IMR-90 (cell line): ENCODE results near the gene MYOM1. TPM values are rescaled to one million over a fixed set of nuclear protein-coding genes. Genes with fewer than 3 reads are reported as not detected.

Experiments
- ATAC-seq: fragments of 200-7000 bp; cut with Tn5 transposase; 2 replicates; pipeline ENCODE4 v1.9.1; 2020; ENCODE audit warnings: low read depth, mild to moderate bottlenecking, moderate library complexity
- BruUV-seq: library from RNA; stranded (reverse); fragments of 400-500 nt; replicated peaks from 2 replicates; lab custom pipeline; 2021; lab: Mats Ljungman, UMichigan
- CTCF ChIA-PET: fragments of 300-600 bp; formaldehyde crosslinking; extraction: SDS; loops from one replicate; lab custom pipeline; 2021; ENCODE audit warnings: antibody characterized with exemption; lab: Yijun Ruan, JAX
- POLR2A ChIA-PET: fragments of 300-600 bp; sonication (Branson Sonifier 250); formaldehyde crosslinking; loops from one replicate; lab custom pipeline; 2022; ENCODE audit warnings: antibody characterized with exemption; ENCODE audit not compliant: unreplicated experiment; lab: Charles Lee
- DNase-seq: peaks from one replicate; pipeline ENCODE4 v3.0.0; 2013
- H2AFZ ChIP-seq: replicated peaks from 2 replicates; pipeline ENCODE3; 2013; ENCODE audit warnings: low read length, mild to moderate bottlenecking; ENCODE audit not compliant: poor library complexity
- H2AK5ac ChIP-seq: 2 replicates; pipeline ENCODE4 v1.6.1; 2013; ENCODE audit warnings: low read depth, low read length, inconsistent platforms
- H2AK9ac ChIP-seq: replicated peaks from 2 replicates; pipeline ENCODE3; 2013; ENCODE audit warnings: mild to moderate bottlenecking, low read depth, low read length, moderate library complexity; ENCODE audit not compliant: poor library complexity
- H2BK120ac ChIP-seq: 2 replicates; pipeline ENCODE4 v1.6.1; 2013; ENCODE audit warnings: low read depth, low read length, inconsistent platforms
- H2BK15ac ChIP-seq: 3 replicates; pipeline ENCODE4 v1.6.1; 2013; ENCODE audit warnings: low read depth, low read length, inconsistent platforms
- H2BK20ac ChIP-seq: 2 replicates; pipeline ENCODE4 v1.6.1; 2013; ENCODE audit warnings: low read depth, mild to moderate bottlenecking, inconsistent platforms, low read length, moderate library complexity
- H2BK5ac ChIP-seq: 2 replicates; pipeline ENCODE4 v1.6.1; 2013; ENCODE audit warnings: mild to moderate bottlenecking, low read depth, low read length, inconsistent platforms; ENCODE audit not compliant: poor library complexity, severe bottlenecking
- H3K14ac ChIP-seq: replicated peaks from 2 replicates; pipeline ENCODE4 v1.6.1; 2013; ENCODE audit warnings: low read depth, low read length, inconsistent platforms
- H3K18ac ChIP-seq: 2 replicates; pipeline ENCODE4 v1.6.1; 2013; ENCODE audit warnings: low read depth, low read length, control low read depth
- H3K23ac ChIP-seq: 2 replicates; pipeline ENCODE4 v1.6.1; 2013; ENCODE audit warnings: low read depth, low read length, inconsistent platforms
- H3K27ac ChIP-seq: 2 replicates; pipeline ENCODE4 v1.5.1; 2013; ENCODE audit warnings: mild to moderate bottlenecking, control low read depth, low read length; ENCODE audit not compliant: insufficient read depth
- H3K27me3 ChIP-seq: 2 replicates; pipeline ENCODE4 v1.6.1; 2013; ENCODE audit warnings: low read length; ENCODE audit not compliant: control insufficient read depth, insufficient read depth
- H3K36me3 ChIP-seq: 2 replicates; pipeline ENCODE4 v1.6.1; 2013; ENCODE audit warnings: low read length, mixed read lengths; ENCODE audit not compliant: control insufficient read depth, insufficient read depth
- H3K4ac ChIP-seq: 2 replicates; pipeline ENCODE4 v1.6.1; 2013; ENCODE audit warnings: low read depth, low read length, inconsistent platforms
- H3K4me1 ChIP-seq: 2 replicates; pipeline ENCODE4 v1.6.1; 2013; ENCODE audit warnings: low read length, mixed read lengths; ENCODE audit not compliant: control insufficient read depth, insufficient read depth
- H3K4me2 ChIP-seq: 2 replicates; pipeline ENCODE4 v1.6.1; 2013; ENCODE audit warnings: low read depth, mild to moderate bottlenecking, control low read depth, low read length, moderate library complexity
- H3K4me3 ChIP-seq: 2 replicates; pipeline ENCODE4 v1.5.1; 2013; ENCODE audit warnings: low read depth, mild to moderate bottlenecking, control low read depth, low read length, moderate library complexity; ENCODE audit not compliant: insufficient read depth
- H3K56ac ChIP-seq: 2 replicates; pipeline ENCODE4 v1.6.1; 2013; ENCODE audit warnings: low read length, inconsistent platforms; ENCODE audit not compliant: insufficient read depth; ENCODE audit errors: extremely low read depth
- H3K79me1 ChIP-seq, 2 experiments: 2 replicates each; pipeline ENCODE4 v1.6.1; 2013; ENCODE audit warnings: low read length in 2 of 2, inconsistent platforms in 1 of 2, low read depth in 1 of 2
- H3K9ac ChIP-seq: 2 replicates; pipeline ENCODE4 v1.6.1; 2013; ENCODE audit warnings: low read depth, low read length, control low read depth
- H3K9me1 ChIP-seq: 2 replicates; pipeline ENCODE4 v1.6.1; 2013; ENCODE audit warnings: low read length, inconsistent platforms; ENCODE audit not compliant: insufficient read depth
- H3K9me3 ChIP-seq: 2 replicates; pipeline ENCODE4 v1.6.1; 2013; ENCODE audit warnings: low read length; ENCODE audit not compliant: control insufficient read depth, insufficient read depth
- H4K20me1 ChIP-seq: 2 replicates; pipeline ENCODE4 v1.6.1; 2013; ENCODE audit warnings: low read length, inconsistent platforms; ENCODE audit not compliant: insufficient read depth
- H4K5ac ChIP-seq: 2 replicates; pipeline ENCODE4 v1.6.1; 2013; ENCODE audit warnings: mild to moderate bottlenecking, low read depth, low read length, control low read depth
- H4K8ac ChIP-seq, 2 experiments: 2 replicates each; pipeline ENCODE4 v1.6.1; 2013; ENCODE audit warnings: low read depth in 2 of 2, low read length in 2 of 2, control low read depth in 1 of 2, inconsistent platforms in 1 of 2
- H4K91ac ChIP-seq: 2 replicates; pipeline ENCODE4 v1.6.1; 2013; ENCODE audit warnings: low read depth, low read length, inconsistent platforms; ENCODE audit not compliant: insufficient read depth
- NFE2L2 ChIP-seq: fragments of 150-350 bp; IDR thresholded peaks from 2 replicates; pipeline ENCODE4 v1.6.1; 2016; ENCODE audit warnings: low read depth, mild to moderate bottlenecking, low read length
- WGBS, 2 experiments: methylation state at CpG; one replicate each; pipeline versions ENCODE4 v1.1.5 to v1.1.7; 2013; ENCODE audit warnings: missing lambda C conversion rate in 2 of 2; ENCODE audit not compliant: insufficient read length in 1 of 2; ENCODE audit errors: extremely low coverage in 2 of 2; 5-methylcytosine and 5-hydroxymethylcytosine counted together
- dilution Hi-C: fragments of 300-500 bp; cut with HindIII; formaldehyde crosslinking; loops from one replicate; pipeline ENCODE4 v1.14.3; 2018; ENCODE audit warnings: low sequenced_read_pairs; ENCODE audit not compliant: unreplicated experiment
- in situ Hi-C: fragments of 300-500 bp; cut with MboI; formaldehyde crosslinking; loops from 3 replicates; pipeline ENCODE4 v1.14.3; 2019; ENCODE audit warnings: low sequenced_read_pairs, inconsistent platforms, mixed read lengths
- intact Hi-C: fragments of 100-400 bp; cut with micrococcal nuclease; formaldehyde crosslinking; loops from 2 replicates; pipeline ENCODE4 v1.10.0; 2022
- polyA plus RNA-seq, 3 experiments: library from polyadenylated mRNA; depleted of rRNA; stranded (reverse); fragments of >200 nt; gene quantifications; 2 replicates each; pipeline ENCODE4 v1.2.3, GENCODE V29; 2012; ENCODE audit warnings: low replicate concordance in 1 of 3
- total RNA-seq: library from RNA; depleted of rRNA; stranded (reverse); fragments of >200 nt; gene quantifications from 2 replicates; pipeline ENCODE4 v1.2.3, GENCODE V29; 2012

Gene MYOM1
- total and polyA plus RNA-seq, 2 of the 4 experiments (the other 2 are of a cell fraction), result under 0.01 to 0.10 TPM

- peaks cover 10% of the 10 kb centered on the region for H3K27me3 ChIP-seq
- H3K9me1 ChIP-seq, result peaks cover 5% of the 10 kb centered on the region; the same call in 1 of the 2 replicates
- H4K8ac ChIP-seq, result no peak overlapping the region
- no peaks in the 10 kb centered on the region for H3K36me3 ChIP-seq
- ATAC-seq, result no peak
- H3K79me1 ChIP-seq, result no peaks in the 10 kb centered on the region
- in situ Hi-C loops (no loop called here), dilution Hi-C loops (no loop called here), intact Hi-C loops (loop anchor here (5.0 kb wide), 1 partner anchor 36 kb away; no protein-coding TSS in a partner anchor)
- H3K27ac ChIP-seq, result no peak overlapping the region
- TF ChIP-seq NFE2L2, result no peak
- H3K4me3 ChIP-seq, result no peak overlapping the region
- no peaks in the 10 kb centered on the region for H4K20me1 ChIP-seq
- H3K56ac ChIP-seq, result no peak overlapping the region
- no peak overlapping the region for H4K91ac ChIP-seq
- no TSS peak for BruUV-seq
- no peak overlapping the region for H3K4me2 ChIP-seq
- no CpG with 5 or more reads among the region's 15 CpGs for WGBS, 2 experiments
- no peaks in the 10 kb centered on the region for H3K9me3 ChIP-seq
- H3K14ac ChIP-seq, result no peak overlapping the region
- no peak overlapping the region for H2BK15ac ChIP-seq
- H3K18ac ChIP-seq, result no peak overlapping the region
- no peak overlapping the region for H2BK120ac ChIP-seq
- H3K4ac ChIP-seq, result no peak overlapping the region
- peaks cover 2% of the 10 kb centered on the region; the same call in 1 of the 2 replicates for H3K4me1 ChIP-seq
- CTCF ChIA-PET, result interaction anchor here (0.7 kb wide), 1 partner anchor 68 kb away, joined by 3 read pairs; no protein-coding TSS in a partner anchor
- H2BK20ac ChIP-seq, result no peak overlapping the region; the same call in 1 of the 2 replicates
- H2AK5ac ChIP-seq, result no peak overlapping the region
- POLR2A ChIA-PET, result no interaction called here
- no peak overlapping the region for H4K5ac ChIP-seq
- H2AK9ac ChIP-seq, result no peak overlapping the region
- H3K23ac ChIP-seq, result no peak overlapping the region
- no peak overlapping the region for H2BK5ac ChIP-seq
- no peak for DNase-seq
- H3K9ac ChIP-seq, result no peak overlapping the region
- peak overlapping the region; percentile 13 for H2AFZ ChIP-seq
Observed at GRCh38 chr18:3060667-3061580, 158.8 kb downstream of the MYOM1 start.
